DMS153 treated with DMSO at 0.1 percent for 48 hours (cell line): ENCODE measurements around the gene EIF1B.

Experiments used
- DNase-seq: peaks from one replicate; lab custom pipeline; 2025; ENCODE audit not compliant: unreplicated experiment; lab: John Stamatoyannopoulos, UW

EIF1B gene

GRCh38 chr3:40340541-40341170, 31.1 kb downstream of the EIF1B start:
- DNase-seq: no peak

GRCh38 chr3:40341671-40342070, 32.2 kb downstream of the EIF1B start:
- DNase-seq: no peak

- no peak for DNase-seq
Observed at GRCh38 chr3:40350529-40350928, 41.0 kb downstream of the EIF1B start.

- DNase-seq: no peak
Observed at GRCh38 chr3:40355410-40355809, 45.9 kb downstream of the EIF1B start.

GRCh38 chr3:40358454-40358853, 48.9 kb downstream of the EIF1B start:
- no peak for DNase-seq
